ENCODE results near the gene RPS6KC1.
"Not testable (repeated sequence)": the region's sequence is repeated elsewhere in the genome, so short reads cannot be mapped to it uniquely, and the experiment has no call there.

Gene RPS6KC1

DNA sequence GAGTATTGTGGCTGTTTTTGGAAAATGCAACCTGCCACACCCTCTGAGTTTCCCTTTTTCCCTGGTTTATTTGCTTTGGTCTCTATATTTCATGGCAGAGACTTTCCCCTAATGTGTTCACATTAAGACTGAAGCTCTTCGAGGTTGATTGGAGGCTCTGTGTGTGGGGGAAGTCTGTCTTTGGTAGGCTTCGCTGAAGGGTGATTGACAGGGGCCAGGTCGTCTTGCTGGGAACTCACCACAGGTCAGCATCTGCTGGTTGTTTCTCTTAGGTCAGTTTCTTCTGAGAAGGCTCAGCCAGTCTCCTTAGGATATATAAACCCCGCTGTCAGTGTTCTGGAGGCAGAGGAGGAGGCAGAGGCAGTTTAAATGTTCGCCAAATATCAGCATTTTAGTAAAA lies 249.4 kb downstream of the RPS6KC1 start:
- intact Hi-C loops (cut with DNase I; ENCODE audit: low total_unique reads): no loop called here
- H3K9me3 ChIP-seq: peaks cover 0 to 9% (median 0%) of the 10 kb centered on the region in 3 donors
- H3K4me3 ChIP-seq: no peak overlapping the region
- no peak overlapping the region for H3K27ac ChIP-seq
- no peaks in the 10 kb centered on the region for H3K27me3 ChIP-seq
- DNase-seq: no peak
- H3K36me3 ChIP-seq: no peaks in the 10 kb centered on the region
- TF ChIP-seq, protein P1, sequence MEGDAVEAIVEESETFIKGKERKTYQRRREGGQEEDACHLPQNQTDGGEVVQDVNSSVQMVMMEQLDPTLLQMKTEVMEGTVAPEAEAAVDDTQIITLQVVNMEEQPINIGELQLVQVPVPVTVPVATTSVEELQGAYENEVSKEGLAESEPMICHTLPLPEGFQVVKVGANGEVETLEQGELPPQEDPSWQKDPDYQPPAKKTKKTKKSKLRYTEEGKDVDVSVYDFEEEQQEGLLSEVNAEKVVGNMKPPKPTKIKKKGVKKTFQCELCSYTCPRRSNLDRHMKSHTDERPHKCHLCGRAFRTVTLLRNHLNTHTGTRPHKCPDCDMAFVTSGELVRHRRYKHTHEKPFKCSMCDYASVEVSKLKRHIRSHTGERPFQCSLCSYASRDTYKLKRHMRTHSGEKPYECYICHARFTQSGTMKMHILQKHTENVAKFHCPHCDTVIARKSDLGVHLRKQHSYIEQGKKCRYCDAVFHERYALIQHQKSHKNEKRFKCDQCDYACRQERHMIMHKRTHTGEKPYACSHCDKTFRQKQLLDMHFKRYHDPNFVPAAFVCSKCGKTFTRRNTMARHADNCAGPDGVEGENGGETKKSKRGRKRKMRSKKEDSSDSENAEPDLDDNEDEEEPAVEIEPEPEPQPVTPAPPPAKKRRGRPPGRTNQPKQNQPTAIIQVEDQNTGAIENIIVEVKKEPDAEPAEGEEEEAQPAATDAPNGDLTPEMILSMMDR (IDR thresholded peaks at IDR 0.05): no peak
- H3K4me1 ChIP-seq: peaks cover 0 to 4% (median 0%) of the 10 kb centered on the region in 4 donors

DNA sequence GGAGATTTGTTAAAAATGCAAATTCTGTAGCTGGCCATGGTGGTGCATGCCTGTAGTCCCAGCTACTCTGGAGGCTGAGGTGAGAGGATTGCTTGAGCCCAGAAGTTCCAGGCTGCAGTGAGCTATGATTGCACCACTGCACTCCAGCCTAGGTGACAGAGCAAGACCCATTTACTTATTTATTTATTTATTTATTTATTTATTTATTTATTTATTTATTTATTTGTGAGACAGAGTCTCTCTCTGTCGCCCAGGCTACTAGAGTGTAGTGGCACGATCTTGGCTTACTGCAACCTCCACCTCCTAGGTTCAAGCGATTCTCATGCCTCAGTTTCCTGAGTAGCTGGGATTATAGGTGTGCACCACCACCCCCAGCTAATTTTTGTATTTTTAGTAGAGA lies 250.5 kb downstream of the RPS6KC1 start:
- H3K27me3 ChIP-seq; intact Hi-C loops (cut with DNase I; ENCODE audit: low total_unique reads); H3K4me1 ChIP-seq; H3K36me3 ChIP-seq; H3K27ac ChIP-seq; H3K9me3 ChIP-seq; H3K4me3 ChIP-seq; DNase-seq: not testable (repeated sequence)

DNA sequence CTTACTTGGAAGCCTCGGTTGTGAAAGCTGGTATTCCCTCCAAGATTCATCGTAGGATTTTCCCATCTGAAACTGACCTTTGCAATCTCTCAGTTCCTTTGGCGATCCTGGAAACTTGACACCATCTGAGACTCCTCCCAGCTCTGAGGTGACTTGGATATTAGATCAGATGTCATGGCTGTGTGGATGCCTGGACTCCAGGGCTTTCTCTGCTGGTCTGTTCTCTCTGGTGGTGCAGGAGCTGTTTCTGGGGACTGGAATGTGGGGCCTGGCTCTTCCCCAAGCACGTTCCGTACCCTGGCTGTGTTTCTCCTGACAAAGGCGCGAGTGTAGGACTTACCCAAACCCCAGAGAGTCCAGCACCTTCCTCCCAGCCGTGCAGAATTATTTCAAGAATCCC lies 252.2 kb downstream of the RPS6KC1 start:
- Histone ChIP-seq H3K4me1 (peaks cover 0 to 4% (median 0%) of the 10 kb centered on the region in 4 donors), H3K36me3 (no peaks in the 10 kb centered on the region), H3K4me3 (no peak overlapping the region), H3K9me3 (no peaks in the 10 kb centered on the region), H3K27me3 (no peaks in the 10 kb centered on the region), H3K27ac (no peak overlapping the region)
- DNase-seq: no peak
- intact Hi-C loops (cut with DNase I; ENCODE audit: low total_unique reads): no loop called here
- TF ChIP-seq, protein P1 (IDR thresholded peaks at IDR 0.05): no peak

DNA sequence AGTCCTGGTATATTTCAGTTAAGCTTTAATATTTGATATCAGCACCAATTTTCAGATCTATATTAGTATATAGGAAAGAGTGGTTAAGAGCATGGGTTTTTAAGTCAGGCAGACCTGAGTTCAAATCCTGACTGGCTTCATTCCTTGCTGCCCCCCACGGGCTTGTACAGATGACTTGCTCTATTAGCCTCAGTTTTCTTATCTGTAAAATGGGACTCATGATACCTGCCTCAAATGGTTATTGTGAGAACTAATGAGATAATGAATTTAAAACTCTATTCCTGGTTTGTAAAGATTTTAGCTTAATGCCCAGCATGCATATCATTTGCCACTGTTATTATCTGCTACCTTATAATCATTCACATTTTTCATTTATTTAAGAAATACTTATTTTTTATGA lies 264.5 kb downstream of the RPS6KC1 start:
- no peak overlapping the region for H3K4me3 ChIP-seq
- intact Hi-C loops (cut with DNase I; ENCODE audit: low total_unique reads): no loop called here
- H3K9me3 ChIP-seq: no peaks in the 10 kb centered on the region
- H3K4me1 ChIP-seq: no peaks in the 10 kb centered on the region
- H3K27ac ChIP-seq: no peak overlapping the region
- DNase-seq: no peak
- TF ChIP-seq, protein P1 (IDR thresholded peaks at IDR 0.05): no peak
- no peaks in the 10 kb centered on the region for H3K27me3 ChIP-seq
- H3K36me3 ChIP-seq: no peaks in the 10 kb centered on the region

DNA sequence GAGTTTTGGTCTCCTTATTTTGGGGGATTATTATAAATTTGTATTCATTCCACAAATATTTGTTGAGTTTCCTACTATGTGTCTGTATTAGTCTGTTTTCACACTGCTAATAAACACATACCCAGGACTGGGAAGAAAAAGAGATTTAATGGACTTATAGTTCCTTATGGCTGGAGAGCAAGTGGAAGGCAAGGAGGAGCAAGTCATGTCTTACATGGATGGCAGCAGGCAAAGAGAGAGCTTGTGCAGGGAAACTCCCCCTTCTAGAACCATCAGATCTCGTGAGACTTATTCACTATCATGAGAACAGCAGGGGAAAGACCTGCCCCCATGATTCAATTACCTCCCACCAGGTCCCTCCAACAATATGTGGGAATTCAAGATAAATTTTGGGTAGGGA lies 267.4 kb downstream of the RPS6KC1 start:
- intact Hi-C loops (cut with DNase I; ENCODE audit: low total_unique reads); H3K4me3 ChIP-seq; DNase-seq; H3K9me3 ChIP-seq; H3K27me3 ChIP-seq; H3K36me3 ChIP-seq; H3K27ac ChIP-seq; H3K4me1 ChIP-seq: not testable (repeated sequence)

DNA sequence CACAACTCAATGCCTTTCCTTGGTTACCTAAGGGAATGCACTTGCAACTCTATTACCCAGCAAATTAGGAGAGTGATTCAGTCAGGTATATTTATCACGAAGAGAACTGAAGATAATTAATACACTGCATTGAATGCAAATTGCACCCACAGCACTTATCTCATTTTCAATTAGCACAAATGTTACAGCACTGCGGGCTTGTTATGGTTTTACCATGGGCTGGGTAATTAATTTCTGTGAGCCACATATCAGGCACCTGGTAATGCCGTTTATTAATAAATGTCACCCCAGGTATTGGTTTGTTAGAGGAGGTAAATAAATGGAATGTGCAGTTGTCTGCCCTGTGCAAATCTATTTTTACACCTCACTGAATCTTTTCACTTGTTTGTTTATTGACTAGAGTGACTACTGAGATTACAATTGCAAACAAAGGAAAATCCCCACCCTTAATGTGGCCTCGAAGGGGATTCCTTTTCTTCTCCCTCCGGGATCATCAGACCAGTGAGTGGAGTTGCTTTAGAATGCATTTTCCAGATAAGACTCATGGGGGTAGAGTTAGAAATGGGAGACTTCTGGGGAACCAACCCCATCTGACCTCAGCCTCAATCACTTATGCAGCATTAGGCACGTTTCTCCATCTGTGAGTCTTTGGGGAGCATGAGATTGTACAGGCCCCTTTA lies 269.3 kb downstream of the RPS6KC1 start:
- Histone ChIP-seq H3K27ac (no peak overlapping the region), H3K4me1 (no peaks in the 10 kb centered on the region), H3K27me3 (no peaks in the 10 kb centered on the region), H3K9me3 (no peaks in the 10 kb centered on the region), H3K36me3 (no peaks in the 10 kb centered on the region), H3K4me3 (no peak overlapping the region)
- TF ChIP-seq, protein P1 (IDR thresholded peaks at IDR 0.05): no peak
- no peak for DNase-seq
- intact Hi-C loops (cut with DNase I; ENCODE audit: low total_unique reads): no loop called here
